ENCODE results near the gene DPYSL4.

The DPYSL4 gene

DNA sequence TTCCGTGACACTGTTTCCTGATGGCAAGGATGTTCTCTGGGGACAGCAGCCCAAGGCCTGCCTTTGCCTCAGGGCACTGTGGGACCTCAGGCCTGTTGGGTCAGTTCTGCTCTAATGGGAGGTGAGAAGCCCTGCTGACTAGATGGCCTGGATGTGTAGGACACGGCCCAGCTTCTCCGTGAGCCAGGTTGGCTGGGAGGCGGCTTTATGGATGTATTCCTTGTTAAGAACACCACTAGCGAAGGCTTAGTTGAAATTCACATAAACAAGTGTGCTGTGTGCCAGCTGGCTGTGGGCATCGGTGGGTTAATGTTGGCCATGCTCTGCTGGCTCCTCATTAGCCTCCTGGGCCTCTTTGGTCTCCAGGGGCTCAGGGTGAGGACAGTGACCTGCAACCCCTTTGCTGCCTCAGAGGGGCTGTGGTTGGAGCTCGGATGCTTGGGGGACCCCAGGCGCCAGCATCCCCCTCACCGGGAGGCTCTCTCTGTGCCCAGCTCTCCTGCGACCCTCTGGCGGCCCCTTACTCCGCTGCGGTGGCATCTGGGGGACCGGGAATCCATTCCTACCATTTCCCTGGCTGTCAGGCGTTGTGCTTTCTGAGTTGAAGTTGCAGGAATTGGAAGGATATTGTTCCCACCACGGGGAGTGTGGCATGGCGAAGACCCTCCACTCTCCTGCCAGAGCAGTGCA, 22.8 kb upstream of the DPYSL4 start:
- no peak for DNase-seq (ENCODE audit: low read depth in 3 of 3)

- DNase-seq (ENCODE audit: low read depth in 3 of 3), result no peak
Measured at GRCh38 chr10:132164761-132165278, 21.9 kb upstream of the DPYSL4 start.

GRCh38 chr10:132165416-132165980, 21.2 kb upstream of the DPYSL4 start:
- no peak for DNase-seq (ENCODE audit: low read depth in 3 of 3)

DNA sequence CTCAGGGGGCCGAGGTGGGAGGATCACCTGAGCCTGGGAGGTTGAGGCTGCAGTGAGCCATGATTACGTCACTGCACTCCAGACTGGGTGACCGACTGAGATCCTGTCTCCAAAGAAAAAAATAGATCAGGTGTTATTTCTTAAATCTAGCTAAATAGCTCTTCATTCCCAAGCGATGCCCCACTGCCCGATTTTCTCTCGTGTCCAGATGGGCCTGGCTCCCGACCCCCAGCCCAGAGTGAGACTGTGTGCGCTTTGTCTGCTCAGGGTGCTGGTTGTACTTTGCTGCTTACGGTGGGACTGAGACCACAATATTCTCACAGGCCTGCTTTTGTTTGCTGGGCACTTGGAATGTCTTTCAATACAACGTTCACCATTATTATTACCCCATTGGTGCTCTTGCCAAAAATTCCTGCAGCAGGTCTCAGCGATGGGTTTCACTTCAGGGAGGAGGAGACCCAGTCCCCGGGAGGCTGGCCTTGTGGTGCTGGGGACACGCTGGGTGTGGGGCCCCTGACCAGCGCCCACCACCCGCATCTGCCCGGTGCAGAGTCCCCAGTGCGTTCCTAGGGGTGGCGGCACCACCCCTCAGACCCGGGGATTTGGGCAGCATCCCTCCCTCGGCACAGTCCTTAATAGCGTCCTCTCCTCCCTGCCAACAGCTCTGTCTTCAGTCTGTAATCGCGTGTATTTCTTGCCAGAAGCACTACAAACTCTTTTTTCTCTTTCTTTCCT, 20.4 kb upstream of the DPYSL4 start:
- no peak for DNase-seq (ENCODE audit: low read depth in 3 of 3)

GRCh38 chr10:132167041-132167674, 19.6 kb upstream of the DPYSL4 start:
- no peak for DNase-seq (ENCODE audit: low read depth in 3 of 3)

DNA sequence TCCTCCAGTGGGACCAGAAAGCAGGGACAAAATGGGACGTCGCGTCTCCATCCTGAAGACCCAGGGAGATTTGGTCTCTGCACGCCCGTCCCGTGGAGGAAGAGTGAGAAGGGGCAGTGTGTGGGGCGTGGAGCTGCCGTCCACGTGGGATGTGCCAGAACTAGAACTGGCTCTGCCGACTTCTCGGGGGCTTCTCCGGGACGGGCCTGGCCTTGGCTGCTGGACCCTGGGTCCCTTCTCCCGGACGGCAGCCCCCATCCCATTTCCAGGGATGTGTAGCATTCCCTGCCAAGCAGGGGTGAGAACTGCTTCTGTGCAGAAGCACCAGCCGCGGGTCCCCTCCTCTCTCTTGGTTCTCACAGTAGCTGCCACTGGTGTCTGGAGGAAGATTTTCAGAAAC, 18.8 kb upstream of the DPYSL4 start:
- no peak for DNase-seq (ENCODE audit: low read depth in 3 of 3)

GRCh38 chr10:132168571-132169030, 18.1 kb upstream of the DPYSL4 start:
- no peak for DNase-seq (ENCODE audit: low read depth in 3 of 3)

- no peak for DNase-seq (ENCODE audit: low read depth in 3 of 3)
Measured at GRCh38 chr10:132169031-132169765, 17.6 kb upstream of the DPYSL4 start.

GRCh38 chr10:132169766-132170560, 16.8 kb upstream of the DPYSL4 start:
- no peak for DNase-seq (ENCODE audit: low read depth in 3 of 3)

DNA sequence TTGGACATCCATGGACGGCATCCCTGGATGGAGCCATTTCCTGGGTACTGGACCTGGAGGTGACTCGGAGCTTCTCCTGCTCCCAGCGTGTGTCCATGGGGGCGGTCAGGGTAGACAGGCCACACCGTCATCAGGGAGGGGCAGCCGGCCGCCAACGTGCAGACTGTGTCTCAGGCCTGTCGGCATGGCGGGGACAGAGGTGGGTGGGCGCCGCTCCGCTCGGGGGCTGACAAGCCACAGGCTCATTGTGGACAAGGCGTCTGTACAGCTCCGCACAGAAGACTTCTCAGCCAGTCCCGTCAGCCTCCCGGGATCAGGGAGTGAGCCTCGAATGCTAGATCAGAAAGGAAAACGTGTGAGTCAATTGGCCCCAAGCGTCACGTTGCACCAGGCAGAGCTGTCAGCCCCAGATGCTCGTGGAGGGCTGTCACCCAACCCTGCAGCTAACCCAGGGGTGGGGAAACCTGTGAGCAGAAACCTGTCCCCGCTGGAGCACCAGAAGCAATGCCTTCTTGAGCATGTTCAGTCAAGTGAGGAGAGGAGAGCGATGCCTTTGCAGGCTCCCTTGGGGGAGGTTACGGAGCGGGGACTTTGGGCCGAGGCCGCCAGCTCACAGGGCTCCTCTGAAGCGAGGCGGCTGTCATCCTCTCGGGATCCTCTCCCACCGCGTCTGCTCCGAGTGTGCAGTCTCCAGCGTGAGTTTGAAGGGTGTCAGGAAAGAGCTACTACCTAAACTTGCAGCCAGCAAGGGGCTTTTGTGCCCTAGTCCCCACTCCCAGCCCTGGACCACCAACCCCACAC, 16.0 kb upstream of the DPYSL4 start:
- no peak for DNase-seq (ENCODE audit: low read depth in 3 of 3)

DNA sequence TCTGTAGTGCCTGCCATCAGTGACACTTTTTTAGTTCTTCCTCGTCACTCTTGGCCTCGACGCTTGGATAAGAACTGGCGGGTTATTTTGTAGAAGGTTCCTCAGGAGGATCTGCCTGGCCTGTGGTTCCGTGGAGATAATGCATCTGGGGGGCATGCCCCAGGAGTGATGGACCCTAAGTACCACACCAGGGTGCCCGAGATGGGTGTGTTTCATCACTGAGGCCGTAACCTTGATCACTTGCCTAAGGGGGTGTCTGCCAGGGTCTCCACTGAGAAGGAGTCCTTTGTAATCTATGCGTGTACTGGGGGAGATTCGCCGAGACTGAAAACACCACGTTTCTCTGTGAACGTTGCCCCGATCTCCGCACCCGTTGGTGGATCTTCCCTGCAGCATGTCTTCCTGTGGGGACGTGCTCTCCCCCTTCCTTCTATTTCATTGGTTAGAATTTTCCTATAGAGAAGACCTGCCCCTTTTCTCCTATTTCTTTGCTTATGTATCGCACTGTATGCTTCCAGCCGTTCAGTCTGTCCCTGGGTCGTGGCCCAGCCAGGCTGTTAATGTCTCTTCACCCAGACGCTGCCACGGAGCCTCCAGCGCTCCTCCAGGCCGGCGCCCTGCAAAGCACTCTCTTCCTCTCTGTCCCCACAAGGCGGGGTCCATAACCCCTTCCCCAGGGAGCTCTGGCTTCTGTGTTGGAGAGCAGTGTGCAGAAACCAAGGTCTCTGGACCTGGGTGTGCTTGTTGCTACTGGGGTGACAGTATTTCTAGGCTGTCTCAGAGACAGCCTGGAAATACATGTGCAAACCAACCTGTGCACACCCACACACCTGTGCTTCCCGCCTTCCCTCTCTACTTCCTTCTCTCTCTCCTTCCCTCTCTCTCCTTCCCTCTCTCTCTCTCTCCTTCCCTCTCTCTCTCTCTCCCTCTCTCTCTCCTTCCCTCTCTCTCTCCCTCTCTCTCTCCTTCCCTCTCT, 14.4 kb upstream of the DPYSL4 start:
- no peak for DNase-seq (ENCODE audit: low read depth in 3 of 3)

GRCh38 chr10:132173185-132173584, 13.6 kb upstream of the DPYSL4 start:
- DNase-seq (ENCODE audit: low read depth in 3 of 3), result no peak

GRCh38 chr10:132174237-132174636, 12.5 kb upstream of the DPYSL4 start:
- no peak for DNase-seq (ENCODE audit: low read depth in 3 of 3)

DNA sequence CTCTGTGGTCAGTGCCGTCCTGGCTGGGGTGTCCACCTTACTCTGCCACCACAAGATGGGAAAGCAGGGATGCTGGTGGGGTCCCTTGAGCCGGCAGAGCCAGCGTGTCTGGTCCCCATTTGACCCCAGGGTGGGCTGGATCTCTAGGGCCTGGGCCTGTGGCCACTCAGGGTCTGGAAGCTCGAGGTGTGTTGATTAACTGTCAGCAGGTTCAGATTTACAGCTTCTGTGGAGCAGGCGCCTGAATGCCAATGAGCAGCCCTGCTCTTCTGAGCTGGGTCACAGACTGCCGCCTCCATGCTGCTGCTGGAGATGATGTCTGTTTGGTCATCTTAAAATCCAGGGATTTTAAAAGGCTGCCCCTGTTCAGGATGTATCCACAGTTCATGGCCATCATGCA, 11.3 kb upstream of the DPYSL4 start:
- no peak for DNase-seq (ENCODE audit: low read depth in 3 of 3)

DNA sequence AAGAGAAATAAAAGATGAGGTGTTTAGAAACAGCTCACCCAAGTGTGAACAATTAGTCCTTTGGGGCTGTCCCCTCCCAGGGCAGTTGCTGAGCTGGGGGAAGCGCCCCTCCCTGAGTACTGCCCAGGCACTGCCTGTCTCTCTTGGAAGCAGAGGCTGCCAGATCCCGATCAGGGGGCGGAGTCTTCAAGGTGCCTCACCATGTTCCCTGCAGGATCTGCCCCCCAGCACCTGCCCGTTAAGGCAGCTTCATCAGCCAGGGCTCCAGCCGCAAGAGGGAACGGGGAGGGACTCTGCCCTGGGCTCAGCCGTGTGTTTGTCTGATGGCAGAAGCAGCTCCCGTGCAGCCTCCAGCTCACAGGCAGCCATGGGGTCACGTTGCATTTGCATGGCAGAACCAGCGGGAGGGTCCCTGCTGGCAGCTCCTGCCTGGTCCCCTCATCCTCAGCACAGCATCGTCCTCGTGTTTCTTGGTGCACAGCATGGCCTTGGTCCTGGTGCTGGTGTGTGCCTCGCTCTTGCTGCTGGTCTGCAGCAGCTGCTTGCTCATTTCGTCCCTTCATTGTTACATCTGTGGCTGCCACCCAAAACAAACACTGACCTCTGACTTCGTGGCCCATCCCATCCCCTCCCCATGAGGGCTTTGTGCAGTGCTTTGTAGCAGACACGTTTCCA, 10.7 kb upstream of the DPYSL4 start:
- DNase-seq (ENCODE audit: low read depth in 3 of 3), result no peak

DNA sequence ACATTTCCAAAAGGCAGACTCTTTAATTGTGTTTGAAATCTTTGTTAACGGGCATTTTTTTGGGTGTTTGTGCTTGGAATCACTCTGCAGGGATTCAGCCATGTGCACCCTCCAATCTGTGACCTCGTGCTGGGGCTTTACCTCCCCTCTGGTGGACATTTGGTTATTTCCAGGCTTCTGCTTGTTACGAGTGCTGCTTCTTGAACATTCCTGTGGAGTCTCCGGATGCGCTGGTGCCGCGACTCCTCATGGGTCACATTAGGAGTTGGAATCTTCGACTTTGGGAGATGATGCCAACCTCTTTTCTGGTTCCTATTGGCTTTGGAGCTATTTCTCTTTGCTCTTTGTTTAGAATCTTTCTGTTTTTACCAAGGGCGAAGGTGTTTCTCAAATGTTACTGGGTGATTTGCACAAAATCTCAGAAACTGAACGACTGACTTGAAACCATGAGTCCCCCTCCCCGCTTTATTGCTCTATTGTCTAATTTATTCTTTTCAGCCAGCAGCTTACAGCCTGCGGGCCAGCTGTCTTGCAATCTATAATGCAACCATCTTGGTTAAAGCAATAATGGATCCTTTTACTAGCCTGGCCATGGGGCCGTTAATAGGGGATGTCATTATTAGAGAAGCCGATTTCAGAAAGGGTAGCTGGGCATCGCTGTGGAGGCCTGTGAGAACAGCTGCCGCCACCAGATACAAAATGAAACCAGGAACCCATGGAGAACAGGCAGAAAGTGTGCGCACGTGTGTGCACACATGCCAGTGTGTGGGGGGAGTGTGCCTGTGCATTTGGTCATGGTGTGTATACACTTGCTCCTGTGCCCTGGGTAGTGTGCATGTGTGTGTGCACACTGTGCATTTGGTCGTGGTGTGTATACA, 9.9 kb upstream of the DPYSL4 start:
- DNase-seq (ENCODE audit: low read depth in 3 of 3), result no peak

DNA sequence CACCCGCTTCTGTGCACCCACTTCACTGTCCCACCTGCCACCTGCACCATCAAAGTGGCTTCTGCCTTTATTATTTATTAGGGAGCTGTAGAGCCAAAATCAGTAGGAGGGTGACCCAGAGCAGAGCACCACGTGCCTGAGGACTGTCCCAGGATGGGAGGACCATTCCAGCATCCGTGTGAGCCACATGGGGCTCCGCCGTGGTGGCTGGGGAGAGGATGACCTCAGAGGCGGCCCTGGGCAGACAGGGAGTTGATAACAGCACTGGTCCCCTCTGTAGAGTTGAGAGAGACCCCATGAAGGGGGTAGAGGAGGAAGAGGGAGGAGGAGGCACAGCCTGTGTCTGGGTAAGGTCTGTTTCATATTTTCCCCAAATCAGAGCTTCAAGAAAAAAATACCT, 8.7 kb upstream of the DPYSL4 start:
- DNase-seq (ENCODE audit: low read depth in 3 of 3), result no peak

All from stimulated activated CD4-positive, alpha-beta T cell treated with anti-CD3 and anti-CD28 coated beads, TNF-alpha, amount 100 ng/mL, for 24 hours (primary cell).